Mesenchymal stem cell (in vitro differentiated cells and primary cell): ENCODE data around the gene RPL10A.

Experiments
- DNase-seq: peaks from one replicate; pipeline ENCODE4 v3.0.0-alpha.2; 2013
- H2AFZ ChIP-seq: one replicate; pipeline ENCODE4 v1.6.1; 2013; ENCODE audit warnings: low read depth, mild to moderate bottlenecking, control low read depth, inconsistent platforms, low read length, moderate library complexity
- H2AK5ac ChIP-seq: 2 replicates; pipeline ENCODE4 v1.6.1; 2013; ENCODE audit warnings: low read length, moderate library complexity, mild to moderate bottlenecking, inconsistent platforms; ENCODE audit not compliant: severe bottlenecking
- H2BK120ac ChIP-seq: one replicate; pipeline ENCODE4 v1.6.1; 2013; ENCODE audit warnings: low read depth, mild to moderate bottlenecking, inconsistent platforms, low read length, moderate library complexity
- H2BK12ac ChIP-seq, 2 experiments: one replicate each; pipeline ENCODE4 v1.6.1; 2013; ENCODE audit warnings: inconsistent platforms in 2 of 2, low read length in 2 of 2, mild to moderate bottlenecking in 2 of 2, moderate library complexity in 2 of 2, control low read depth in 1 of 2
- H2BK15ac ChIP-seq: one replicate; pipeline ENCODE4 v1.6.1; 2013; ENCODE audit warnings: mild to moderate bottlenecking, low read depth, inconsistent platforms; ENCODE audit not compliant: poor library complexity, severe bottlenecking
- H2BK5ac ChIP-seq: 2 replicates; pipeline ENCODE4 v1.6.1; 2013; ENCODE audit warnings: low read depth, mild to moderate bottlenecking, low read length, control low read depth, inconsistent platforms; ENCODE audit not compliant: poor library complexity, severe bottlenecking
- H3K14ac ChIP-seq, 2 experiments: one replicate each; pipeline ENCODE4 v1.6.1; 2013; ENCODE audit warnings: inconsistent platforms in 2 of 2, low read length in 2 of 2, control low read depth in 1 of 2, mild to moderate bottlenecking in 1 of 2, moderate library complexity in 1 of 2
- H3K18ac ChIP-seq, 2 experiments: one replicate each; pipeline ENCODE4 v1.6.1; 2013; ENCODE audit warnings: inconsistent platforms in 2 of 2, low read length in 2 of 2, control low read depth in 1 of 2, low read depth in 1 of 2, mild to moderate bottlenecking in 1 of 2
- H3K23ac ChIP-seq, 2 experiments: one replicate each; pipeline ENCODE4 v1.6.1; 2013; ENCODE audit warnings: inconsistent platforms in 2 of 2, low read length in 2 of 2, mild to moderate bottlenecking in 2 of 2, moderate library complexity in 2 of 2, control low read depth in 1 of 2
- H3K27ac ChIP-seq: 2 replicates; pipeline ENCODE4 v1.5.1; 2013; ENCODE audit warnings: mild to moderate bottlenecking, moderate library complexity, low read length, control low read depth, inconsistent platforms; ENCODE audit not compliant: poor library complexity, severe bottlenecking
- H3K27me3 ChIP-seq, 2 experiments: 2 replicates each; pipeline versions ENCODE4 v1.6.1 to v1.7.0; 2013; ENCODE audit warnings: low read length in 2 of 2, mild to moderate bottlenecking in 2 of 2, moderate library complexity in 2 of 2, control low read depth in 1 of 2, inconsistent platforms in 1 of 2; ENCODE audit not compliant: control insufficient read depth in 1 of 2, insufficient read depth in 1 of 2
- H3K36me3 ChIP-seq, 2 experiments: 2 replicates each; pipeline versions ENCODE4 v1.6.1 to v1.7.0; 2013; ENCODE audit warnings: low read length in 2 of 2, control low read depth in 1 of 2, inconsistent platforms in 1 of 2, low read depth in 1 of 2, mild to moderate bottlenecking in 1 of 2; ENCODE audit not compliant: insufficient read depth in 2 of 2, control insufficient read depth in 1 of 2
- H3K4ac ChIP-seq, 2 experiments: one replicate each; pipeline ENCODE4 v1.6.1; 2013; ENCODE audit warnings: inconsistent platforms in 2 of 2, low read length in 2 of 2, mild to moderate bottlenecking in 2 of 2, moderate library complexity in 2 of 2, control low read depth in 1 of 2, low read depth in 1 of 2
- H3K4me1 ChIP-seq: 2 replicates; pipeline ENCODE4 v1.6.1; 2013; ENCODE audit warnings: low read depth, low read length, control low read depth; ENCODE audit not compliant: control insufficient read depth, insufficient read depth
- H3K4me2 ChIP-seq: 2 replicates; pipeline ENCODE4 v1.6.1; 2013; ENCODE audit warnings: low read length, mild to moderate bottlenecking, inconsistent platforms; ENCODE audit not compliant: poor library complexity, severe bottlenecking
- H3K4me3 ChIP-seq, 2 experiments: 2 replicates each; pipeline versions ENCODE4 v1.5.1 to v1.7.0; 2013; ENCODE audit warnings: low read length in 2 of 2, mild to moderate bottlenecking in 2 of 2, control low read depth in 1 of 2, low read depth in 1 of 2; ENCODE audit not compliant: insufficient read depth in 1 of 2
- H3K79me1 ChIP-seq: replicated peaks from 2 replicates; pipeline ENCODE4 v1.6.1; 2013; ENCODE audit warnings: mild to moderate bottlenecking, control low read depth, low read length, inconsistent platforms; ENCODE audit not compliant: poor library complexity, severe bottlenecking
- H3K9ac ChIP-seq: 2 replicates; pipeline ENCODE4 v1.7.0; 2013; ENCODE audit warnings: mild to moderate bottlenecking, low read length, moderate library complexity
- H3K9me3 ChIP-seq: 2 replicates; pipeline ENCODE4 v1.7.0; 2013; ENCODE audit warnings: mild to moderate bottlenecking, low read length; ENCODE audit not compliant: control insufficient read depth
- H4K8ac ChIP-seq: one replicate; pipeline ENCODE4 v1.6.1; 2013; ENCODE audit warnings: inconsistent platforms, mild to moderate bottlenecking, low read length, moderate library complexity
- H4K91ac ChIP-seq: one replicate; pipeline ENCODE4 v1.6.1; 2013; ENCODE audit warnings: mild to moderate bottlenecking, low read length, inconsistent platforms
- WGBS: methylation state at CpG from one replicate; pipeline ENCODE4 v1.1.7; 2013; ENCODE audit warnings: mixed read lengths; 5-methylcytosine and 5-hydroxymethylcytosine counted together

RPL10A gene

DNA sequence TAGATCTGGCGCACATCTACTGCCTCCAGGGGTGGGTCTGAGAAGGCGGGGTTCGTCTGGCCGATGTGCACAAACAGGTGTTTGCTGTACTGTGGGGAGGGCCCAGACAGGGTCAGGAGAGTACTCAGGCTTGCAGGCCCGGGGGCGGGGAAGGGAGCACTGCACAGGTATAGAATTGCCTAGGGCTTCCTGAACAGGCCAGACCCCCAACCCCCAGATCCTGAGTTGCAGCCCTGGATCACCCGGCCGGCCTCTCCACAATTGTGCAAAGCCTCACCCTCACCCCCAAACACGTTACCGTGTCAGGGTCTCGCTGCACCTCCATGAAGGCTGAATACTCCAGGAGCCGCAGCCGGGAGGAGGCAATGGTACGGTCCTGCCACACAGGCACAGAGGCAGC lies 7.8 kb downstream of the RPL10A start:
- Histone ChIP-seq H3K4me2 (no peak overlapping the region), H3K4me3 (no peak overlapping the region), H3K27me3 (no peaks in the 10 kb centered on the region), H3K9ac (no peak overlapping the region), H3K18ac (no peak overlapping the region), H2BK15ac (no peak overlapping the region), H3K36me3 (peaks cover 82 to 85% of the 10 kb centered on the region in 2 experiments), H3K4ac (no peak overlapping the region), H2BK120ac (no peak overlapping the region), H3K4me1 (peaks cover 14% of the 10 kb centered on the region), H3K9me3 (no peaks in the 10 kb centered on the region), H2AFZ (no peak overlapping the region), H3K23ac (no peak overlapping the region), H2AK5ac (no peak overlapping the region), H4K8ac (no peak overlapping the region), H3K79me1 (peaks cover 20% of the 10 kb centered on the region), H2BK5ac (no peak overlapping the region), H3K14ac (no peak overlapping the region), H4K91ac (no peak overlapping the region), H2BK12ac (no peak overlapping the region), H3K27ac (no peak overlapping the region)
- 94% methylated on average over 14 of the region's 14 CpGs for WGBS
- DNase-seq = no peak

DNA sequence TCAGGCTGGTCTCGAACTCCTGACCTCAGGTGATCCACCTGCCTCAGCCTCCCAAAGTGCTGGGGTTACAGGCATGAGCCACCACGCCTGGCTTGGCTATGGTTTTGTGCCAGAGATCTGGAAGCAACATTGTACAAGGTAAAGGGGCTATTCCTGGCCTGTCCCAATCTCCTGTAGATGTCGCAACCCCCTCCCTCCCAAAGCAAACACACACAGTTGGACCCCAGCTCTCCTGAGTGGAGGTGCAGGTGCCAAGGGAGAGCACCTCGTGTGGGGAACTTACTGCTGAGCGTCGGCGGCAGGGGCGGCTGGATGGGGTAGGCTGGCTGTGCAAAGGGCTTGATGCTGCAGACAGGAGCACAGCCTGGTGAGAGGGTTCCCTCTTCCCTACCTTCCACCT lies 8.8 kb downstream of the RPL10A start:
- peaks cover 82 to 85% of the 10 kb centered on the region in 2 experiments for H3K36me3 ChIP-seq
- H2AK5ac ChIP-seq = no peak overlapping the region
- no peak overlapping the region for H3K9ac ChIP-seq
- H4K91ac ChIP-seq = no peak overlapping the region
- H2BK120ac ChIP-seq = no peak overlapping the region
- no peak overlapping the region for H2BK15ac ChIP-seq
- H3K27ac ChIP-seq = no peak overlapping the region
- no peak overlapping the region for H3K4me2 ChIP-seq
- H3K23ac ChIP-seq = no peak overlapping the region
- no peak for DNase-seq
- no peaks in the 10 kb centered on the region for H3K9me3 ChIP-seq
- WGBS = 87% methylated on average over 7 of the region's 8 CpGs
- H3K4me3 ChIP-seq = no peak overlapping the region
- H3K18ac ChIP-seq = no peak overlapping the region
- H2BK12ac ChIP-seq = no peak overlapping the region
- H3K27me3 ChIP-seq = no peaks in the 10 kb centered on the region
- H3K4ac ChIP-seq = no peak overlapping the region
- no peak overlapping the region for H4K8ac ChIP-seq
- H2BK5ac ChIP-seq = no peak overlapping the region
- H3K4me1 ChIP-seq = peaks cover 9% of the 10 kb centered on the region
- no peak overlapping the region for H2AFZ ChIP-seq
- no peak overlapping the region for H3K14ac ChIP-seq
- H3K79me1 ChIP-seq = peaks cover 25% of the 10 kb centered on the region

DNA sequence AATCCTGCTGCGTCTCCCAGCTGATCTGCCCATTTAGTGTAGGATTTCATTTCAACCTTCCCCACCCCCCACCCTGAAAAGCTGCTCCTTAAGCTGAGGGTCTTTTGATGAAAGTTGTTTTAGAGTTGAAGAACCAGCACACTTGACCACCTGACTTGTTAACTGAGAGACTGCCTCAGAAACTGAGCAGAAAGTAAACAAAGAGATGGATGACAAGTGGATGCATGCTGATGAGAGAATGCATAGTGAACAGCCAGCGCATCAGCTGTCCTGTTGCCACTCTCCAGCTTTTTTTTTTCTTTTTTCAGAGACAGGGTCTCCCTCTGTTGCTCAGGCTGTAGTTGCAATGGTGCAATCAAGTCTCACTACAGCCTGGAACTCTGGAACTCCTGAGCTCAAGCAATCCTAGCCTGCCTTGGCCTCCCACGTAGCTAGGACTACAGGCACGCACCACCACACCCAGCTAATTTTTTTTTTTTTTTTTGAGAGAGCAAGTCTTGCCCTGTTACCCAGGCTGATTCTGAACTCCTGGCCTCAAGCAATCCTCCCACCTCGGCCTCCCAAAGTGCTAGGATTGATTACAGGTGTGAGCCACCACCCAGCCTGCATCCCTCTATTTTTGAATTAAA lies 9.5 kb downstream of the RPL10A start:
- Histone ChIP-seq H2BK12ac (no peak overlapping the region), H3K9me3 (no peaks in the 10 kb centered on the region), H4K91ac (no peak overlapping the region), H3K27ac (no peak overlapping the region), H3K18ac (no peak overlapping the region), H3K4me1 (peaks cover 7% of the 10 kb centered on the region), H4K8ac (no peak overlapping the region), H2BK120ac (no peak overlapping the region), H3K9ac (no peak overlapping the region), H3K4ac (no peak overlapping the region), H2AK5ac (no peak overlapping the region), H3K23ac (no peak overlapping the region), H3K14ac (no peak overlapping the region), H3K36me3 (peaks cover 82 to 86% of the 10 kb centered on the region in 2 experiments), H2AFZ (no peak overlapping the region), H2BK5ac (no peak overlapping the region), H3K27me3 (no peaks in the 10 kb centered on the region), H3K79me1 (peaks cover 27% of the 10 kb centered on the region), H2BK15ac (no peak overlapping the region), H3K4me3 (no peak overlapping the region), H3K4me2 (no peak overlapping the region)
- WGBS = 94% methylated on average over 4 of the region's 5 CpGs
- no peak for DNase-seq

GRCh38 chr6:35478259-35478658 lies 10.1 kb downstream of the RPL10A start:
- Histone ChIP-seq H4K91ac (no peak overlapping the region), H3K18ac (no peak overlapping the region), H3K4ac (no peak overlapping the region), H3K9ac (no peak overlapping the region), H3K36me3 (peaks cover 84 to 87% of the 10 kb centered on the region in 2 experiments), H3K9me3 (no peaks in the 10 kb centered on the region), H2BK15ac (no peak overlapping the region), H2BK5ac (no peak overlapping the region), H4K8ac (no peak overlapping the region), H3K79me1 (peaks cover 32% of the 10 kb centered on the region), H2BK12ac (no peak overlapping the region), H3K4me2 (no peak overlapping the region), H2BK120ac (no peak overlapping the region), H3K4me1 (peaks cover 8% of the 10 kb centered on the region), H2AK5ac (no peak overlapping the region), H3K4me3 (no peak overlapping the region), H2AFZ (no peak overlapping the region), H3K23ac (no peak overlapping the region), H3K27ac (no peak overlapping the region), H3K27me3 (no peaks in the 10 kb centered on the region), H3K14ac (no peak overlapping the region)
- no peak for DNase-seq
- WGBS = 99% methylated on average over 7 of the region's 7 CpGs
